GM12875 (cell line): Measurements from ENCODE around the gene ERICH3.

ENCODE experiments used
- H3K4me3 ChIP-seq: one replicate; pipeline ENCODE4 v1.5.1; 2011; ENCODE audit warnings: low read depth, low read length, control low read depth
- TF ChIP-seq, protein P1 (sequence below): IDR thresholded peaks from 2 replicates; pipeline ENCODE4 v1.5.1; 2011; ENCODE audit warnings: low read depth, mild to moderate bottlenecking, control low read depth, inconsistent platforms, low read length, moderate library complexity, borderline replicate concordance; ENCODE audit not compliant: insufficient read depth

The ERICH3 gene

DNA sequence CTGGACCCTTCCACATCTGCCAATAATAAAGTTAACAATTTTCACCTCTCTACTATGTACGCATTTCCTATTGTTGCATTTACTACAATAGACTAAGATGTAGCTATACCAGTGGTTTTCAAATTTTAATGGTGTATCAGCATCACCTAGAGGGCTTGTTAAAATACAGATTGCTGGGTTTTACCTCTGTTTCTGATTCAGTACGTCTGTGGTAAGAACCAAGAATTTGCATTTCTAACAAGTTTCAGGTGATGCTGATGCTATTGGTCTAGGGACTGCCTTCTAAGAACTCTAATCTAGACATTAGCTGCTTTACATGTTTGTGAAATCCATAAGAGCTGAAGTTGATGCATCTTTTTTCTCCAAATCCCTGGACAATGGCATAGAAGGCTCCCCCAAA lies 59.7 kb downstream of the ERICH3 start:
- TF ChIP-seq, protein P1, sequence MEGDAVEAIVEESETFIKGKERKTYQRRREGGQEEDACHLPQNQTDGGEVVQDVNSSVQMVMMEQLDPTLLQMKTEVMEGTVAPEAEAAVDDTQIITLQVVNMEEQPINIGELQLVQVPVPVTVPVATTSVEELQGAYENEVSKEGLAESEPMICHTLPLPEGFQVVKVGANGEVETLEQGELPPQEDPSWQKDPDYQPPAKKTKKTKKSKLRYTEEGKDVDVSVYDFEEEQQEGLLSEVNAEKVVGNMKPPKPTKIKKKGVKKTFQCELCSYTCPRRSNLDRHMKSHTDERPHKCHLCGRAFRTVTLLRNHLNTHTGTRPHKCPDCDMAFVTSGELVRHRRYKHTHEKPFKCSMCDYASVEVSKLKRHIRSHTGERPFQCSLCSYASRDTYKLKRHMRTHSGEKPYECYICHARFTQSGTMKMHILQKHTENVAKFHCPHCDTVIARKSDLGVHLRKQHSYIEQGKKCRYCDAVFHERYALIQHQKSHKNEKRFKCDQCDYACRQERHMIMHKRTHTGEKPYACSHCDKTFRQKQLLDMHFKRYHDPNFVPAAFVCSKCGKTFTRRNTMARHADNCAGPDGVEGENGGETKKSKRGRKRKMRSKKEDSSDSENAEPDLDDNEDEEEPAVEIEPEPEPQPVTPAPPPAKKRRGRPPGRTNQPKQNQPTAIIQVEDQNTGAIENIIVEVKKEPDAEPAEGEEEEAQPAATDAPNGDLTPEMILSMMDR, result no peak
- no peak overlapping the region for H3K4me3 ChIP-seq

DNA sequence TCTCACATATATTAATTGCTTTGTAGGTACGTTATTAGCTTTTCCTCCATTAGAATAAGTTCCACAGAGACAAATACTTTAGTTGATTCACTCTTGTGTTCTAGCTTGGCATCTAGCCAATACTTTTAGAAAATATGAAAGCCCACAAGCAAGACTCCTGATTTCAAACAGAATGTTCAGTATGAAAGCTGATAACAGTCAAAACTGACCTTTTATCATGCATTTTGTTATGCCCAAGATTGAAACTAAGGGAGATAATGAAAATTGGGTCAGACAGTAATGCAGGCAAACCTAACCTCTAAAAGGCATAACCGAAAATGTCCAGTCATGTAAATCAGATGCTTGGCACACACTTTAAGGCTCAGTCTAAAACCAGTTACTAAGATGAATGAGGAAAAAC lies 61.7 kb downstream of the ERICH3 start:
- TF ChIP-seq, protein P1, result no peak

DNA sequence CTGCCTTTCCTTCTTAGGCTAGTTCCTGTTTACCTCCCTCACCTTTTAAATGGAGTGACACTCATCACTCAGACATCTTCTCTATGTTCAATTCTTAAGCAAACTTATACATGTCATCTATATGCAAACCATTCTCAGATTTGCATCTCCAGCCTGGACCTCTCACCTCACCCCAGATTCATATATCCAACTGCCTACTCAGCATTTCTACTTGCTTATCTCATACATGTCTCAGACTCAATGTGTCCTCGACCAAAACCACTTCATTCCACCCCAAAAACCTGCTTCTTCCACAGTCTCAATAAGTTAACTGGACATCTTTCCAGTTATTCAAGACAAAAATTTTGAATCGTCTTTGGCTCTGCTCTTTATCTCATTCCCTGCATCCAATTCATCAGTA lies 62.6 kb downstream of the ERICH3 start:
- TF ChIP-seq, protein P1, result no peak
- H3K4me3 ChIP-seq, result no peak overlapping the region

More for the DNA sequence above, 61.7 kb downstream of the ERICH3 start:
- no peak overlapping the region for H3K4me3 ChIP-seq

DNA sequence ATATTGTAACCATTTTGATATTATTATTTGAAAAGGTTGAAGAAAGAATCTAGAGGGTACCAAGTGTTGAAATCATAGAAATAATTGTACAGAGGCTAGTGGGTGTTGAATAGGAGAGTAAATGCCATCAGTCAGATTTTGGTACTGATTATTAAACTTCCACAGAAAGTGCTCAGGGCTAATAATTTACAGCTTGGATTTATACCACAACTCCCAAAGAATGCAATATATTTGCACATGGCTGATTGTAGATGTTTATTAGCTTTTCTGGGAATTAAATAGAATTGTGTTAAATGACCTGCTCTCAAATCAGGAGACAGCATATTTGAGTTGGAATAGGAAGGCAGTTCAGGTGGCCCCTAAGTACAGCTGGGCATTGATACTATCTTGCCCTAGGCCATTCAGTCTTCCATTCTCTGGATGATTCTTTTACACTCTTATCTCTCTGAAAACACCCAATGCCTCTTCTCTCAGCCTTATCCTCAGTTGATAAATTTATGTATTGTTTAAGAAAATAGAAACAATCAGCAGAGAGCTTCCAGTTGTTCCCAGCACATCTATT lies 63.7 kb downstream of the ERICH3 start:
- H3K4me3 ChIP-seq, result no peak overlapping the region
- TF ChIP-seq, protein P1, result no peak

DNA sequence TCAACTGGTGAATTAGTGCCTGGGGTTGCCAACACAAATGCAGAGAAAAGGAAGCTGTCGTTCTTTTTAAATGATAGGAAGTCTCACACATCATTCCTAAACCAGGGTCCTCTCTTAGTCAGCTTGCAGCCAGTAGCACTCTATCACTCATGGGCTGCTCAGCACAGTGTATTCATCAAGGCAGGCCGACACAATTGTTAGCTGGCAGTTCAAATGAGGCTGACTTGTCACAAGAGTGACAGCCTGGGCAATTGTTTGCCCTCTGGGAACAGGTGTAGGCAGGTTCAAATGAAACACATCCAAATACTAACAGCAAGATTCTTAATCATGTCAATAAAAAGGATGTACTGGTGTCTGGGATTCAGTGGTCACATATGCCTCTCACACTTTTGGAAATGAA lies 76.9 kb downstream of the ERICH3 start:
- H3K4me3 ChIP-seq, result no peak overlapping the region
- TF ChIP-seq, protein P1, result no peak

DNA sequence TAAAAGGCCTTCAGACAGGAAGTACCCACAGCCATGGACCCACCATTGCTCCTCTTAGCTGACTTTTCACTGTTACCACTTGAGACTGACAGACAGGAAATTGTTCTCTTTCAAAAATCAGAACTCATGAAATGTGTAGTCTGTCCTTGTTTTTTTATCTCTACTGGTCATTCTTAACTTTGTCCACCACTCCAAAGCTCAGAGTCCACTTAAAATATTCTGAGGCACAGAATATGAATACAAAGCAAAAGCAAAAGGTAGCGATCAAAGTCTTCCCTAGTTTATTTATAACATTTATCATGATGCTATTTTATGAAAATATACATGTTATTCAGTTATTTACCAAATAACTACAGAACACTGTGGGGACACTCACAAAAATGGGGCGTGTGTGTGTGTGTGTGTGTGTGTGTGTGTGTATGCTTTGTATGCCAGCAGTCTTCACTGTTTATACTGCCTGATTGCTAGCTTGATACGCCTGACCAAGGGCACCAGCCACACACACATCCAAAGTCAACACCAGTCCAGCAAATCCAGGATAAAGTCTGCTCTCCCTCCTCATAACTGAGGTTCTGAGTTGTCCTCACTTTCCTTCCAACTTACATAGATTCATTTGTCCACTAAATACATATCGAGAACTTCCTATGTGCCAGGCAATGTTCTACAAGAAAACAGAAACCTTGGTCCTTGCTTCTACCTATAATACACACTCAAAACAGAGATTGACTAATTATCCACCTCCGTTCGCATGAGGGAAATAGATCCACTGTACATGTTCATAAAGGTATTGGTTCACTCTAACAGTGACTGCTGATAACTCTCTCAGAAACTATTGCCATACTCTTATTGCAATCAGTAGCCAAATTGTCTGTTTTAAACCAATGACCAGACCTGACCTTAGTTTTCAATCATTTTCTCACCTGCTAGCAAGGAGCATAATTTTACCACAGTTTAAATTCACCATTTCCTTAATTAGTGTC lies 79.4 kb downstream of the ERICH3 start:
- H3K4me3 ChIP-seq, result no peak overlapping the region
- TF ChIP-seq, protein P1, result no peak

DNA sequence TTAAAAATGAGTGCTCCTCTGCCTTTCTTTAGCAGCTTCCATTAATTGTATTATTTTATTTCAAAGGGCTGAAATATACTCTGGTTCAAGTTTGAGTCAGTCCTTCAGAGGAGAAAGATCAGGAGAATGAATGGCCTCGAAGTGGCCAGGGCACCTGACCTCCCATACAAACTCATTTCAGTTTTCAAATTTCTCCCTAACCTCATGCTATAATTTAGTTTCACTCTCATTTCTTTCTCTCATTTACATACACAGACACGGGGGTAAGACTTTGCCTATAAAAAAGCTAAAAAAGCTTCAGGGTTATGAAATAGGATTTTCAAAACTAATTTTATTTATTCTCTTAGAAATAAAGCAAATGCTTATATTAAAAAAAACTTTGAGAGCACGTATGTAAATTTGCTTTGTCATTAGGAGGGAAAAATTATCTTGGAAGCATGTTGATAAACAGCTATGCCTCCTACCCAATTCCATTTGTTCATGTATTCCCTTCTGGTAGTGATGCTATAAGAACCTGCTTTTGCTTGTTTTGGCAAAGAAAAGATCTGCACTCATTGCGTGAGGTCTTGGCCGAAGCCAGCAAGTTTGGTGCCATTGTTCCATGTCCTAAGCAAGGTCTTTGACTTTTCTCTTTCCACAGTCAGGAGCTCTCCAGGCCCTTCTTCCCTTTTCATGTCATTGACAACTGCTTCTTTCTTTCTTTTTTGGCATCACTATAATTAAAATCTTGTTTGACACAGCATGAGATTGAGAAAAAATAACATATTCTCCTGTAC lies 80.8 kb downstream of the ERICH3 start:
- no peak overlapping the region for H3K4me3 ChIP-seq
- TF ChIP-seq, protein P1, result no peak
